A549 (cell line): ENCODE results near the gene C1S. TPM values are rescaled to one million over a fixed set of nuclear protein-coding genes. Genes with fewer than 3 reads are reported as not detected.
"Not testable (repeated sequence)": the region's sequence is repeated elsewhere in the genome, so short reads cannot be mapped to it uniquely, and the experiment has no call there.

Experiments
- ATAC-seq, 2 experiments: fragments of 200-7000 bp in 1 of 2; fragments of >200 bp in 1 of 2; cut with Nextera tagmentation in 1 of 2; cut with Tn5 transposase in 1 of 2; 3 replicates each; pipeline versions ENCODE4 v1.8.0 to v1.9.1; 2018 to 2020; ENCODE audit warnings: mild to moderate bottlenecking in 1 of 2, moderate library complexity in 1 of 2
- CTCF ChIA-PET: fragments of 300-600 bp; sonication (Branson Sonifier 250); formaldehyde crosslinking; extraction: SDS; loops from one replicate; lab custom pipeline; 2021; ENCODE audit warnings: antibody characterized with exemption, inconsistent platforms; lab: Yijun Ruan, JAX
- POLR2A ChIA-PET: fragments of 350-600 bp; formaldehyde crosslinking; extraction: SDS; loops from one replicate; lab custom pipeline; 2021; ENCODE audit warnings: antibody characterized with exemption, inconsistent platforms; lab: Yijun Ruan, JAX
- DNase-seq, 2 experiments: peaks; one replicate each; pipeline versions ENCODE4 v3.0.0 to v3.0.0-alpha.2; 2011 to 2016; ENCODE audit warnings: low read depth in 1 of 2, low spot score in 1 of 2
- FAIRE-seq: peaks from 2 replicates; lab custom pipeline; 2011; peaks lifted over from hg19 to GRCh38; lab: Jason Lieb, UNC
- H3K27ac ChIP-seq, 2 experiments: fragments of >200 bp; sonication (Bioruptor Twin); formaldehyde crosslinking; 3 replicates each; pipeline ENCODE4 v1.5.1; 2016 to 2017
- H3K4me1 ChIP-seq: fragments of >200 bp; sonication (Bioruptor Twin); formaldehyde crosslinking; 3 replicates; pipeline ENCODE4 v1.6.1; 2016
- H3K4me2 ChIP-seq: fragments of >200 bp; sonication (Bioruptor Twin); formaldehyde crosslinking; 3 replicates; pipeline ENCODE4 v1.6.1; 2016
- H3K4me3 ChIP-seq: fragments of >200 bp; sonication (Bioruptor Twin); formaldehyde crosslinking; 3 replicates; pipeline ENCODE4 v1.5.1; 2016
- H3K9me3 ChIP-seq: fragments of >200 bp; sonication (Bioruptor Twin); formaldehyde crosslinking; 3 replicates; pipeline ENCODE4 v1.6.1; 2016
- BHLHE40 ChIP-seq: IDR thresholded peaks from 2 replicates; pipeline ENCODE4 v1.6.1; 2012; ENCODE audit warnings: low read depth, low read length, inconsistent platforms
- CBX2 ChIP-seq: fragments of 200-600 bp; sonication (generic); IDR thresholded peaks from 2 replicates; pipeline ENCODE4 v1.6.1; 2016; ENCODE audit warnings: low read depth, mild to moderate bottlenecking, borderline replicate concordance
- CBX8 ChIP-seq: fragments of 200-600 bp; sonication (generic); IDR thresholded peaks from 2 replicates; pipeline ENCODE4 v1.6.1; 2016
- CEBPB ChIP-seq, 2 experiments: fragments of >200 bp in 1 of 2; sonication (Bioruptor Twin) in 1 of 2; formaldehyde crosslinking in 1 of 2; IDR thresholded peaks; 2 replicates each; pipeline ENCODE4 v1.6.1; 2012 to 2016
- FOSB ChIP-seq: fragments of 250-450 bp; sonication (Bioruptor Pico); IDR thresholded peaks from 2 replicates; pipeline ENCODE4 v1.5.0; 2020; ENCODE audit warnings: mild to moderate bottlenecking, moderate library complexity
- FOSL2 ChIP-seq, 2 experiments: fragments of 450-650 bp in 1 of 2; fragments of >200 bp in 1 of 2; sonication (Bioruptor Twin) in 1 of 2; formaldehyde crosslinking; IDR thresholded peaks; 2 replicates each; pipeline versions ENCODE4 v1.5.0 to v1.6.1; 2016 to 2020; ENCODE audit warnings: mild to moderate bottlenecking in 1 of 2, moderate library complexity in 1 of 2
- FOXS1 ChIP-seq: fragments of 250-450 bp; sonication (Bioruptor Pico); IDR thresholded peaks from 2 replicates; pipeline ENCODE4 v1.5.0; 2020; ENCODE audit warnings: mild to moderate bottlenecking, moderate library complexity
- HDAC2 ChIP-seq: fragments of 200-600 bp; sonication (generic); IDR thresholded peaks from 2 replicates; pipeline ENCODE4 v1.6.1; 2016
- HEYL ChIP-seq: fragments of 250-450 bp; sonication (Bioruptor Pico); IDR thresholded peaks from 2 replicates; pipeline ENCODE4 v1.8.0; 2021; ENCODE audit warnings: mild to moderate bottlenecking, moderate library complexity
- HOXB5 ChIP-seq: fragments of 250-450 bp; sonication (Bioruptor Pico); IDR thresholded peaks from 2 replicates; pipeline ENCODE4 v1.5.0; 2020; ENCODE audit warnings: mild to moderate bottlenecking, moderate library complexity
- MAFK ChIP-seq: fragments of 450-650 bp; IDR thresholded peaks from 2 replicates; pipeline ENCODE4 v1.6.1; 2014; ENCODE audit not compliant: partially characterized antibody
- NFE2L2 ChIP-seq: fragments of 150-350 bp; conservative IDR thresholded peaks from 2 replicates; pipeline ENCODE4 v1.6.1; 2014; ENCODE audit warnings: low read length
- NR3C1 ChIP-seq: fragments of >200 bp; sonication (Bioruptor Twin); formaldehyde crosslinking; IDR thresholded peaks from 3 replicates; pipeline ENCODE4 v1.6.1; 2017
- POLR2A ChIP-seq: IDR thresholded peaks from 2 replicates; pipeline ENCODE4 v1.6.1; 2012; ENCODE audit warnings: mild to moderate bottlenecking, low read length
- POLR2AphosphoS2 ChIP-seq: conservative IDR thresholded peaks from 2 replicates; pipeline ENCODE4 v1.6.1; 2012; ENCODE audit warnings: low read length, improper control_type of control experiment, inconsistent platforms
- RAD21 ChIP-seq, 2 experiments: fragments of >200 bp in 1 of 2; sonication (Bioruptor Twin) in 1 of 2; formaldehyde crosslinking in 1 of 2; IDR thresholded peaks in 1 of 2; conservative IDR thresholded peaks in 1 of 2; 2 replicates in 1 of 2; 3 replicates in 1 of 2; pipeline ENCODE4 v1.6.1; 2012 to 2018; ENCODE audit warnings: inconsistent platforms in 1 of 2
- RARB ChIP-seq: fragments of 250-450 bp; sonication (Bioruptor Pico); IDR thresholded peaks from 2 replicates; pipeline ENCODE4 v1.8.0; 2021; ENCODE audit warnings: mild to moderate bottlenecking, moderate library complexity
- RNF2 ChIP-seq: fragments of 200-600 bp; sonication (generic); IDR thresholded peaks from 2 replicates; pipeline ENCODE4 v1.6.1; 2016; ENCODE audit warnings: low read depth, mild to moderate bottlenecking, antibody characterized with exemption, moderate library complexity, borderline replicate concordance
- SREBF2 ChIP-seq: fragments of 450-650 bp; IDR thresholded peaks from 2 replicates; pipeline ENCODE4 v1.6.1; 2014; ENCODE audit warnings: mild to moderate bottlenecking, moderate library complexity
- TP53 ChIP-seq: fragments of 250-450 bp; sonication (Bioruptor Pico); IDR thresholded peaks from 2 replicates; pipeline ENCODE4 v1.5.0; 2021; ENCODE audit warnings: mild to moderate bottlenecking, moderate library complexity
- ZSCAN20 ChIP-seq: fragments of 250-450 bp; sonication (Bioruptor Pico); IDR thresholded peaks from 2 replicates; pipeline ENCODE4 v1.8.0; 2022; ENCODE audit warnings: mild to moderate bottlenecking, moderate library complexity
- WGBS: methylation state at CpG from one replicate; pipeline ENCODE4 v1.1.6; 2017; ENCODE audit errors: missing lambda C conversion rate; 5-methylcytosine and 5-hydroxymethylcytosine counted together
- polyA plus RNA-seq, 4 experiments: library from polyadenylated mRNA; depleted of rRNA in 3 of 4; stranded (reverse); fragments of >200 nt; fragmentation: RNase III in 1 of 4; extraction: RNeasy Plus Mini Kit Qiagen cat#74134 plus additional on column Dnase treatment in 1 of 4; gene quantifications; 2 replicates in 3 of 4; 3 replicates in 1 of 4; pipeline ENCODE4 v1.2.3, GENCODE V29; 2011 to 2017
- TF ChIP-seq, protein P1 (sequence below): IDR thresholded peaks from 2 replicates; pipeline ENCODE4 v1.6.1; 2012
- TF ChIP-seq, protein P2 (sequence below): IDR thresholded peaks from 2 replicates; pipeline ENCODE4 v1.6.1; 2012

C1S gene
- polyA plus RNA-seq, 2 of the 4 experiments (the other 2 are of a cell fraction) = 65.5 to 107 TPM

DNA sequence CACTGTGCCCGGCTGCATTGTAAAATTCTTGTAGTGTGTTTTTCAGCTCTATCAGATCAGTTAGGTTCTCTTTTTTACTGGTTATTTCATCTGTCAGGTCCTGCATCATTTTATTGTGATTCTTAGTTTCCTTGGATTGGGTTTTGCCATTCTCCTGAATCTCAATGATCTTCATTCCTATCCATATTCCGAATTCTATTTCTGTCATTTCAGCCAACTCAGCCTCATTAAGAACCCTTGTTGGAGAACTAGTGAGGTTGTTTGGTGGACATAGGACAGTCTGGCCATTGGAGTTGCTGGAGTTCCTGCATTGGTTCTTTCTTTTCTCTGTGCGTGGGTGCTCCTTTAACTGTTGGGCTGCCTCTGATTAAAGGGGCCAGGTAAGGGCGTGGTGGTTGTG lies 5.6 kb upstream of the C1S start:
- WGBS = 66% methylated on average over 4 of the region's 4 CpGs
- no peak overlapping the region for H3K27ac ChIP-seq
- no peak overlapping the region for H3K4me2 ChIP-seq
- peaks cover 6% of the 10 kb centered on the region for H3K4me1 ChIP-seq
- POLR2A ChIA-PET = interaction anchor here (1.3 kb wide), 1 partner anchor 111 kb away, joined by 4 read pairs; the partner anchor contains the start of genes C12orf57 and RNU7-1
- H3K9me3 ChIP-seq = no peaks in the 10 kb centered on the region
- CTCF ChIA-PET = interaction anchor here (0.8 to 16.5 kb wide), 9 partner anchors 9 to 90 kb away, joined by 3 to 309 read pairs (median 5); partner anchors contain the start of genes C1R, C1RL and LPCAT3
- no peak for ATAC-seq
- no peak for DNase-seq
- TF ChIP-seq HEYL (CRISPR knock-in tag) (no peak), BHLHE40 (no peak), HOXB5 (CRISPR knock-in tag) (no peak), FOXS1 (CRISPR knock-in tag) (no peak), SREBF2 (no peak), CBX8 (no peak), TP53 (no peak), FOSB (CRISPR knock-in tag) (no peak)
- TF ChIP-seq, protein P1, sequence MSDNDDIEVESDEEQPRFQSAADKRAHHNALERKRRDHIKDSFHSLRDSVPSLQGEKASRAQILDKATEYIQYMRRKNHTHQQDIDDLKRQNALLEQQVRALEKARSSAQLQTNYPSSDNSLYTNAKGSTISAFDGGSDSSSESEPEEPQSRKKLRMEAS = no peak
- TF ChIP-seq, protein P2, sequence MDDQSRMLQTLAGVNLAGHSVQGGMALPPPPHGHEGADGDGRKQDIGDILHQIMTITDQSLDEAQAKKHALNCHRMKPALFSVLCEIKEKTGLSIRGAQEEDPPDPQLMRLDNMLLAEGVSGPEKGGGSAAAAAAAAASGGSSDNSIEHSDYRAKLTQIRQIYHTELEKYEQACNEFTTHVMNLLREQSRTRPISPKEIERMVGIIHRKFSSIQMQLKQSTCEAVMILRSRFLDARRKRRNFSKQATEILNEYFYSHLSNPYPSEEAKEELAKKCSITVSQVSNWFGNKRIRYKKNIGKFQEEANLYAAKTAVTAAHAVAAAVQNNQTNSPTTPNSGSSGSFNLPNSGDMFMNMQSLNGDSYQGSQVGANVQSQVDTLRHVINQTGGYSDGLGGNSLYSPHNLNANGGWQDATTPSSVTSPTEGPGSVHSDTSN = no peak
- TF ChIP-seq, all 56 proteins: peak for 0
- no peak for FAIRE-seq
- no peak overlapping the region for H3K4me3 ChIP-seq

DNA sequence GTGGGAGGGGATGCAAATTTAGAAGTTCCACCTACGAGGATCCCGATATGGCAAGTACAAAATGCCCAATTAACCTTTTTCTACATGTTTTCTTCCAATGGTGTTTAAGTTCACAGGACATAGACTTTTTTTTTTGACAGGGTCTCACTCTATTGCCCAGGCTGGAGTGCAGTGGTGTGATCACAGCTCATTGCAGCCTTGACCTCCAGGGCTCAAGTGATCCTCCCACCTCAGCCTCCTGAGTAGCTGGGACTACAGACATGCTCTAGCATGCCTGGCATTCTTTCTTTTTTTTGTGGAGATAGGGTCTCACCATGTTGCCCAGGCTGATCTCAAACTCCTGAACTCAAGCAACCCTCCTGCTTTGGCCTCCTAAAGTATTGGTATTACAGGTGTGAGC lies 4.8 kb upstream of the C1S start:
- WGBS = 85% methylated on average over 2 of the region's 2 CpGs
- H3K9me3 ChIP-seq, POLR2A ChIA-PET, H3K4me3 ChIP-seq, DNase-seq, ATAC-seq, H3K4me2 ChIP-seq, H3K27ac ChIP-seq, FAIRE-seq: not testable (repeated sequence)
- CTCF ChIA-PET = interaction anchor here (1.0 to 16.5 kb wide), 7 partner anchors 8 to 89 kb away, joined by 3 to 309 read pairs (median 4); partner anchors contain the start of genes C1R and C1RL
- peaks cover 13% of the 10 kb centered on the region for H3K4me1 ChIP-seq

DNA sequence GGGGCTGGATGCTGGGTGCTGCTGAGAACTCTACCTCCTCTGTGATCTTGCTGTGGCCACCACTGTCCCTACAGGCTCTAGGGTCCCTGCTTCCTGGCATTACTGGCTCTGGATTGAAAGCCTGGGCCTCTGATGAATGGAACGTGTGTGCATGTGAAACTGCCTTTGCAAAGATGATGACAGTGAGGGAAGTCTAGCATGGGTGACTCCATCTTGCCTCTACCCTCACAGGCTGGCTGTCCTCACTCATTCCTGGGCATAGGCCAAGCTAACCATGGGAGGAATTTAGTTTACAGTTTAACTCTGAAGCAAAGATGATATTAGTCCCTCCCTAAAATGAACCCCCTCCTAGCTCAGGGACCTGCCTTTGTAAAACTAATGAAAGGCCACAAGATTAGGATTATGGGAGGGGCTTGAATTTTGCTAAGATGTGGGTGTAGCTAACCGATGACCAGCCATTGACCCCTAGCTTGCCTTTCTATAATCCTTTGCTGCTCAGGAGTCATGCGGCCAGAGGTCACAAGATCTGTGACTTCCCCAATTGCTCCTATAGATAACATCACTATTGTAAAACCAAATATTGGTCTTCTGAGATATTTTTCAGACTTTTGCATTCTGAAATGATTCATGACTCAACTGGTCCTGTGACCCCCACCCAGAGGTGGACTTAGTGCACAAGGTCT lies 2.2 kb upstream of the C1S start:
- ATAC-seq = no peak

DNA sequence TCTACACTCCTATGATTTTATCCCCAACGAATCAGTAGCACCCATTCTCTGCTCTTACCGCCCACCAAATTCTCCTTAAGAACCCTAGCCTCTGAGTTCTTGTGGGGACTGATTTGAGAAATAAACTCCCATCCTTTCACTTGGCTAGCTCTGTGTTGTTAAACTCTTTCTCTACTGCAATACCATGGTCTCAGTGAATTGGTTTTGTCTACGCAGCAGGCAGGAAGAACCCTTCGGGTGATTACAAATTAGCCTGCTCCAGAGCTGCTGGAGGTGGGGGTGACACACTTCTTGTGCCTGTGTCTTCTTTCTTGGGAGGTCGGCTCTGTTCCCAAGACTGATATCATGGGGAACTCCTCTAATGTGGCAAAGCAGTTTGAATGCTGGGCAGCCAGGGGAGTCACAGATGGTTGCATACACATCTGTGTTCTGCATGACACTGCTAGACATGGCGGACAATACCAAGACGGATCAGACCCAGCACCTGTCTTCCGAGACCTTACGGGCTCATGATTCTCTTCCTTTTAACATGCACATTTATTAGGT lies 1.6 kb upstream of the C1S start:
- ChIA-PET CTCF (interaction anchor here (1.0 to 16.5 kb wide), 8 partner anchors 9 to 114 kb away, joined by 3 to 309 read pairs (median 5); partner anchors contain the start of genes C1R, C1RL and LPCAT3), POLR2A (no interaction called here)
- ATAC-seq = no peak
- Histone ChIP-seq H3K4me2 (no peak overlapping the region), H3K4me1 (peaks cover 22% of the 10 kb centered on the region), H3K27ac (peak overlapping the region in 1 of 2 experiments; percentile 93; a peak in 4 of 6 replicates), H3K4me3 (no peak overlapping the region), H3K9me3 (no peaks in the 10 kb centered on the region)
- no peak for TF ChIP-seq HDAC2
- no peak for FAIRE-seq
- DNase-seq = no peak
- 89% methylated on average over 9 of the region's 9 CpGs for WGBS

More for the DNA sequence above, 2.2 kb upstream of the C1S start:
- 86% methylated on average over 3 of the region's 3 CpGs for WGBS
- Histone ChIP-seq H3K4me2 (no peak overlapping the region), H3K4me3 (no peak overlapping the region), H3K4me1 (peaks cover 22% of the 10 kb centered on the region), H3K9me3 (no peaks in the 10 kb centered on the region), H3K27ac (peak overlapping the region in 1 of 2 experiments; percentile 93; a peak in 3 of 6 replicates)
- ChIA-PET CTCF (interaction anchor here (1.0 to 16.5 kb wide), 8 partner anchors 10 to 104 kb away, joined by 3 to 309 read pairs (median 5); partner anchors contain the start of genes C1R, C1RL and LPCAT3), POLR2A (no interaction called here)
- TF ChIP-seq HDAC2 = no peak
- TF ChIP-seq CEBPB (IDR thresholded peaks at IDR 0.05) = no peak
- no peak for TF ChIP-seq ZSCAN20 (CRISPR knock-in tag)
- no peak for TF ChIP-seq SREBF2
- TF ChIP-seq POLR2AphosphoS2 = no peak
- TF ChIP-seq FOSL2 (IDR thresholded peaks at IDR 0.05) = no peak
- no peak for TF ChIP-seq FOSL2 (CRISPR knock-in tag; IDR thresholded peaks at IDR 0.05)
- no peak for TF ChIP-seq RARB (CRISPR knock-in tag)
- no peak for TF ChIP-seq CBX2
- no peak for TF ChIP-seq NR3C1
- no peak for TF ChIP-seq CBX8
- no peak for TF ChIP-seq RAD21 (conservative IDR thresholded peaks at IDR 0.05 in 1 of 2, IDR thresholded peaks at IDR 0.05 in 1 of 2)
- no peak for TF ChIP-seq RNF2
- no peak for TF ChIP-seq FOSB (CRISPR knock-in tag)
- TF ChIP-seq POLR2A = no peak
- TF ChIP-seq, protein P1 = no peak
- no peak for TF ChIP-seq NFE2L2
- no peak for TF ChIP-seq MAFK
- FAIRE-seq (no peak), DNase-seq (no peak)
